Ectodermal cell (in vitro differentiated cells): ENCODE data around the gene HIGD1B. TPM values are rescaled to one million over a fixed set of nuclear protein-coding genes. Genes with fewer than 3 reads are reported as not detected.
"Not testable (repeated sequence)": the region's sequence is repeated elsewhere in the genome, so short reads cannot be mapped to it uniquely, and the experiment has no call there.

Experiments used
- H3K27ac ChIP-seq: 2 replicates; pipeline ENCODE4 v1.7.0; 2013; ENCODE audit warnings: mild to moderate bottlenecking, low read depth, low read length; ENCODE audit not compliant: insufficient read depth, poor library complexity, severe bottlenecking
- H3K27me3 ChIP-seq: 2 replicates; pipeline ENCODE4 v1.7.0; 2013; ENCODE audit warnings: mild to moderate bottlenecking, low read length; ENCODE audit not compliant: insufficient read depth, control insufficient read depth, poor library complexity, severe bottlenecking
- H3K36me3 ChIP-seq: one replicate; pipeline ENCODE4 v1.7.0; 2013; ENCODE audit warnings: low read length; ENCODE audit not compliant: control insufficient read depth, insufficient read depth
- H3K4me1 ChIP-seq: one replicate; pipeline ENCODE4 v1.7.0; 2013; ENCODE audit warnings: low read length; ENCODE audit not compliant: control insufficient read depth, insufficient read depth
- H3K4me3 ChIP-seq: 2 replicates; pipeline ENCODE4 v1.7.0; 2013; ENCODE audit warnings: low read depth, low read length, control low read depth; ENCODE audit not compliant: insufficient read depth
- H3K9me3 ChIP-seq: 2 replicates; pipeline ENCODE4 v1.7.0; 2013; ENCODE audit warnings: mild to moderate bottlenecking, low read length, moderate library complexity; ENCODE audit not compliant: control insufficient read depth
- WGBS, 2 experiments: methylation state at CpG; one replicate each; pipeline ENCODE4 v1.1.7; 2013; ENCODE audit warnings: missing lambda C conversion rate in 2 of 2; 5-methylcytosine and 5-hydroxymethylcytosine counted together
- polyA plus RNA-seq, 4 experiments: library from polyadenylated mRNA; stranded (reverse); fragments of 50-300 nt; gene quantifications; one replicate each; pipeline ENCODE4 v1.2.3, GENCODE V29; 2013

HIGD1B gene
- not detected for polyA plus RNA-seq (2013, experiment 1 of 4)
- polyA plus RNA-seq (2013, experiment 2 of 4) = not detected
- not detected for polyA plus RNA-seq (2013, experiment 3 of 4)
- not detected for polyA plus RNA-seq (2013, experiment 4 of 4)

GRCh38 chr17:44847586-44847985 lies at the start of gene HIGD1B:
HIGD1B (plus strand) TSS chr17:44847883; CDS start chr17:44848153, 270 bp downstream.
- Histone ChIP-seq H3K27ac (no peak within 1 kb of the TSS), H3K27me3 (no peaks in the 10 kb centered on the region), H3K4me1 (peaks cover 13% of the 10 kb centered on the region), H3K4me3 (no peak within 1 kb of the TSS), H3K36me3 (peaks cover 15% of the 10 kb centered on the region), H3K9me3 (no peaks in the 10 kb centered on the region)
- WGBS, 2 experiments = 85 to 94% methylated on average over 2 of the region's 2 CpGs

DNA sequence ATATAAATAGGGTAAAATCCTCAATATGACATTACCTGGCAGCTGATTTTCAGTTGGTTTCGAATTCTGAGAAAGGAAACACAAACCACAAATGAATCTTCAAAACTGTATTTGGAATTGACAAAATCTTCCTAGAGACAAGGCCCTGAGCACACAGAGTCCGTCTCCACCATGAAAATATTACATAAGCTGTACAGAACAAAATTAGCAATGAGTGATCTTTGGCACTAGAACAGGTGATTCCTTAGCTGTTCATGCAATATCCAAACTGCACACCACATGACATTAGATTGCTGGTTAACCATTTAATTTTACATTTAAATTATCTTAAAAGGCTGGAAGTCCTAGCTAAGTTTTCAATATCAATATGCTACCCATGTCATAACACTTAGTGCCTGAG lies 49.3 kb upstream of the HIGD1B start:
- Histone ChIP-seq H3K4me3 (no peak overlapping the region), H3K4me1 (peaks cover 6% of the 10 kb centered on the region), H3K27ac (no peak overlapping the region), H3K9me3 (no peaks in the 10 kb centered on the region), H3K27me3 (no peaks in the 10 kb centered on the region), H3K36me3 (peaks cover 33% of the 10 kb centered on the region)
- 95 to 96% methylated on average over 2 of the region's 2 CpGs for WGBS, 2 experiments

- H3K4me3 ChIP-seq = no peak overlapping the region
- H3K4me1 ChIP-seq = no peaks in the 10 kb centered on the region
- peaks cover 50% of the 10 kb centered on the region for H3K36me3 ChIP-seq
- no peak overlapping the region for H3K27ac ChIP-seq
- no peaks in the 10 kb centered on the region for H3K27me3 ChIP-seq
- 91 to 96% methylated on average over 5 of the region's 5 CpGs for WGBS, 2 experiments
- no peaks in the 10 kb centered on the region for H3K9me3 ChIP-seq
Measured at GRCh38 chr17:44801880-44802279, 45.8 kb upstream of the HIGD1B start.

DNA sequence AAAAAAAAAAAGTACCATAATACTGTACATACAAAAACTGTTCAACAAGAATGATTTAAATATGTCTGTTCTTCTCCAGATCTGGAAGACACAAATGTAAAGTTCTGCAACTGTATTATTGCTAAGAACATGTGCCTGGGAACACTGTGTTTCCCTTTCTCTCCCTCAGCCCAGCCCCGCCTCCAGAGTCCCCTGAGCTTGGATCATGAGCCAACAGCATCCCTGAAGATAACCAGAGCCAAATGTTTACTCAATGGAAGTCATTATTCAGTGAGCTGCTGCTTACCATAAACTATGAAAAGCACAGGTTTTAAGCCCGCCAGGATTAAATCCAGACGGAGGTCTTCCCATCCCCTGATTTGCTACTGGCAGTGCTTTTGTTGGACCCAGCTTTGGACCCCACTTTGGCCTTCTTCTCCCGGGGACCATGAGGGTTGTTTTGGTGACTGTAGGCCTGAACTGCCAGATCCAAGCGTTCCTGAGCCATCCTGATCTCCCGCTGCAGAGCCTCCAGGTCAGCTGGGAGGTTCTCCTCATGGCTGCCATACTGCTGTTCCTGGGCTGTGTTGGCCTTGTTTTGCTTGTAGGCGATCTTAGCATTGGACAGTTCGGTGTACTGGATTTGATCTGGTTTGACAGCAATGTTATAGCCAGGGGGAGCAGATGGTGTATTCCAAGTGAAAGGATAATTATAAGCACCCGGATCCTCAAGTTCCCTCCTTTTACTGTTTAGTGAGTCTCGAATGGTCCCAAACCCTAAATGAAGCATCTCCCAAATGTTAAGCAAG lies 43.2 kb upstream of the HIGD1B start:
- Histone ChIP-seq H3K4me1 (no peaks in the 10 kb centered on the region), H3K27ac (no peak overlapping the region), H3K36me3 (peaks cover 40% of the 10 kb centered on the region), H3K4me3 (no peak overlapping the region), H3K9me3 (no peaks in the 10 kb centered on the region), H3K27me3 (no peaks in the 10 kb centered on the region)
- 95% methylated on average over 10 of the region's 10 CpGs for WGBS, 2 experiments

- H3K9me3 ChIP-seq = no peaks in the 10 kb centered on the region
- no peaks in the 10 kb centered on the region for H3K27me3 ChIP-seq
- 97% methylated on average over 4 of the region's 4 CpGs for WGBS, 2 experiments
- peak overlapping the region; percentile 36 for H3K27ac ChIP-seq
- peaks cover 27% of the 10 kb centered on the region for H3K36me3 ChIP-seq
- H3K4me3 ChIP-seq = no peak overlapping the region
- no peaks in the 10 kb centered on the region for H3K4me1 ChIP-seq
Measured at GRCh38 chr17:44807093-44807816, 40.4 kb upstream of the HIGD1B start.

DNA sequence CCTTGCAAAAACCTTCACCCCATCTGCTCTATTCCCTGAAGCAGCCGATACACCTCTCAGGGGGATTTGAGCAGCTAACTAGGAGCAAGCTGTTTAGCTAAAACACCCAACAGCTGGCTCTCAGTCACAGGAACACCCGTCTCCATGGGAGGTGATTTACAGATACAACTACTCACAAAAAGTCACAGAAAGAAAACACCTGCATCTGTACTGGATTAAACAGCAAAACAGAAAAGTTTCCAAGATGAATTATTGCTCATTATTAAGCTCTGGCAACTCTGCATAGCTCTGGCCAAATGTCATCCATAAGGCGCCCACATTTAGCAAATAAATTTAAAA lies 39.9 kb upstream of the HIGD1B start:
- no peaks in the 10 kb centered on the region for H3K27me3 ChIP-seq
- peaks cover 22% of the 10 kb centered on the region for H3K36me3 ChIP-seq
- H3K27ac ChIP-seq = peak overlapping the region; percentile 36
- no peaks in the 10 kb centered on the region for H3K9me3 ChIP-seq
- H3K4me1 ChIP-seq = no peaks in the 10 kb centered on the region
- 86% methylated on average over 2 of the region's 3 CpGs for WGBS, 2 experiments
- H3K4me3 ChIP-seq = no peak overlapping the region

DNA sequence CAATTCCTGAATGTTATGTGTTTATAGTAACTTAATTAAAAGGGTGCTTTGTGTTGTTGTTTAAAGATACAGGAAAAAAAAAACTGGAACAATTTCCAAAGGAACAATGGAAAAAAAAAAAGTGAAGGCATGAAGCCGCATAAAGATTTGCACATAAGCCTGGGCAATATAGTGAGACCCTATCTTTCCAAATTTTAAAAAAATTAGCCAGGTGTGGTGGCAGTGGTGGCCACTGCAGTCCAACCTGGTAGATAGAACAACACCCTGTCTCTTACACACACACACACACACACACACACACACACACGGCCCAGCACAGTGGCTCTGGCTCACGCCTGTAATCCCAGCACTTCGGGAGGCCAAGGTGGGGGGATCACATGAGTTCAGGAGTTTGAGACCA lies 39.5 kb upstream of the HIGD1B start:
- H3K4me3 ChIP-seq = no peak overlapping the region
- peaks cover 19% of the 10 kb centered on the region for H3K36me3 ChIP-seq
- no peaks in the 10 kb centered on the region for H3K27me3 ChIP-seq
- 95 to 96% methylated on average over 4 of the region's 4 CpGs for WGBS, 2 experiments
- H3K9me3 ChIP-seq = no peaks in the 10 kb centered on the region
- H3K4me1 ChIP-seq = no peaks in the 10 kb centered on the region
- H3K27ac ChIP-seq = no peak overlapping the region

DNA sequence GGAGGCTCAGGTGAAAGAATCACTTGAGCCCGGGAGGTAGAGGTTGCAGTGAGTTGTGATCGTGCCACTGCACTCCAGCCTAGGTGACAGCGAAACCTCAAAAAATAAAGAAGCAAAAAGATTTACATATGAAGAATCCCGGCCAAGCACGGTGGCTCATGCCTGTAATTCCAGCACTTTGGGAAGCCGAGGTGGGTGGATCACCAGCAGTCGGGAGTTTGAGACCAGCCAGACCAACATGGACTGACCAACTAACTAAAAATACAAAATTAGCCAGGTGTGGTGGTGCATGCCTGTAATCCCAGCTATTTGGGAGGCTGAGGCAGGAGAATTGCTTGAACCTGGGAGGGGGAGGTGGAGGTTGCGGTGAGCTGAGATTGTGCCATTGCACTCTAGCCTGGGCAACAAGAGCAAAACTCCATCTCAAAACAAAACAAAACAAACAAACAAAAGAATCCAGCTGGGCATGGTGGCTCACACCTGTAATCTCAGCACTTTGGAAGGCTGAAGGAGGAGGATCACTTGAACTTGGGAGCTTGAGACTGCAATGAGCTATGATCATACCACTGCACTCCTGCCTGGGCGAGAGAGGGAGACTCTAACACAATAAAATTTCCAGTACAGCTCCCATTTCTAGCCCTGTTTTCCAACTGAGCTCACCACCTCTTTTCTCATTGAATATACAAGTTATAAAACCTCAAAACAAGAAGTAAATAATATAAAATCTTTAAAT lies 38.9 kb upstream of the HIGD1B start:
- not testable (repeated sequence) for H3K4me3 ChIP-seq, H3K27ac ChIP-seq, H3K4me1 ChIP-seq, H3K9me3 ChIP-seq, H3K27me3 ChIP-seq
- 93 to 94% methylated on average over 9 of the region's 9 CpGs for WGBS, 2 experiments
- peaks cover 12% of the 10 kb centered on the region for H3K36me3 ChIP-seq

DNA sequence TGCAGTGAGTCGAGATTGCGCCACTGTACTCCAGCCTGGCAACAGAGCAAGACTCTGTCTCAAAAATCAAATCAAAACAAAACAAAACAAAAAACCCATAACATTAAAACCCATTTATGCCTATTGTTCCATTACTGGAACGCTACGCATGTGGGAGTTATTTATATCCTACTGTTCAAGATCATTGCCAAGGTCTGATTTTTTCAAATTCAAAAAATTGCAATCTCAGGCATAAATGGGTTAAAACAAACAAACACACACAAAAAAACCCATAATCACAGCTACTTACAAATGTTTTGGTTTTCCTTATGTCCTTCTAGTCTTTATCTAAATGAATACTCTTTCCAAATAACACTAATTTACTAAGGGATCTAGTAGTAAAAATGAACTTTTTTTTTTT lies 35.4 kb upstream of the HIGD1B start:
- WGBS, 2 experiments = 92 to 99% methylated on average over 4 of the region's 4 CpGs
- H3K36me3 ChIP-seq = no peaks in the 10 kb centered on the region
- no peak overlapping the region for H3K27ac ChIP-seq
- H3K4me3 ChIP-seq = no peak overlapping the region
- H3K27me3 ChIP-seq = no peaks in the 10 kb centered on the region
- no peaks in the 10 kb centered on the region for H3K9me3 ChIP-seq
- H3K4me1 ChIP-seq = no peaks in the 10 kb centered on the region

DNA sequence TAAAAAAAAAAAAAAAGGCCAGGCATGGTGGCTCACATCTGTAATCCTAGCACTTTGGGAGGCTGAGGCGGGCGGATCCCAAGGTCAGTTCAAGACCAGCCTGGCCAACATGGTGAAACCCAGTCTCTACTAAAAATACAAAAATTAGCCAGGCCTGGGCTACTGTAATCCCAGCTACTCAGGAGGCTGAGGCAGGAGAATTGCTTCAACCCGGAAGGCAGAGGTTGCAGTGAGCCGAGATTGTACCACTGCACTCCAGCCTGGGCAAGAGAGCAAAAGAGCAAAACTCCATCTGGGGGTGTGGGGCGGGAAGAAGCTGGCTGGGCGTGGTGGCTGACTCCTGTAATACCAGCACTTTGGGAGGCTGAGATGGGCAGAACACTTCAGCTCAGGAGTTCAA lies 29.2 kb upstream of the HIGD1B start:
- H3K27me3 ChIP-seq, H3K4me1 ChIP-seq, H3K27ac ChIP-seq, H3K4me3 ChIP-seq, H3K36me3 ChIP-seq, H3K9me3 ChIP-seq: not testable (repeated sequence)
- 94 to 95% methylated on average over 6 of the region's 6 CpGs for WGBS, 2 experiments
